ENCODE data around the gene MBD3.

Gene MBD3

GRCh38 chr19:1619703-1620102 lies 27.0 kb upstream of the MBD3 start:
- in situ Hi-C loops (cut with MboI; ENCODE audit: low sequenced_read_pairs) = no loop called here

- in situ Hi-C loops (cut with MboI; ENCODE audit: low sequenced_read_pairs) = no loop called here
These were observed 26.4 kb upstream of the MBD3 start for GRCh38 chr19:1619094-1619439.

GRCh38 chr19:1618157-1619093 lies 25.8 kb upstream of the MBD3 start:
- in situ Hi-C loops (cut with MboI; ENCODE audit: low sequenced_read_pairs) = no loop called here

- in situ Hi-C loops (cut with MboI; ENCODE audit: low sequenced_read_pairs) = no loop called here
These were observed 24.2 kb upstream of the MBD3 start for GRCh38 chr19:1616875-1617274.

GRCh38 chr19:1616396-1616795 lies 23.7 kb upstream of the MBD3 start:
- in situ Hi-C loops (cut with MboI; ENCODE audit: low sequenced_read_pairs) = no loop called here

GRCh38 chr19:1615156-1615765 lies 22.6 kb upstream of the MBD3 start:
- in situ Hi-C loops (cut with MboI; ENCODE audit: low sequenced_read_pairs) = no loop called here

- in situ Hi-C loops (cut with MboI; ENCODE audit: low sequenced_read_pairs) = no loop called here
These were observed 21.3 kb upstream of the MBD3 start for GRCh38 chr19:1613808-1614570.

GRCh38 chr19:1613146-1613545 lies 20.5 kb upstream of the MBD3 start:
- in situ Hi-C loops (cut with MboI; ENCODE audit: low sequenced_read_pairs) = no loop called here

GRCh38 chr19:1612114-1613086 lies 19.7 kb upstream of the MBD3 start:
- in situ Hi-C loops (cut with MboI; ENCODE audit: low sequenced_read_pairs) = no loop called here

- in situ Hi-C loops (cut with MboI; ENCODE audit: low sequenced_read_pairs) = no loop called here
These were observed 18.7 kb upstream of the MBD3 start for GRCh38 chr19:1611353-1611752.

- in situ Hi-C loops (cut with MboI; ENCODE audit: low sequenced_read_pairs) = no loop called here
These were observed 17.9 kb upstream of the MBD3 start for GRCh38 chr19:1610579-1610978.

GRCh38 chr19:1609680-1610474 lies 17.2 kb upstream of the MBD3 start:
- in situ Hi-C loops (cut with MboI; ENCODE audit: low sequenced_read_pairs) = no loop called here

- in situ Hi-C loops (cut with MboI; ENCODE audit: low sequenced_read_pairs) = no loop called here
These were observed 16.4 kb upstream of the MBD3 start for GRCh38 chr19:1609103-1609396.

GRCh38 chr19:1608359-1609102 lies 15.9 kb upstream of the MBD3 start:
- in situ Hi-C loops (cut with MboI; ENCODE audit: low sequenced_read_pairs) = no loop called here

- in situ Hi-C loops (cut with MboI; ENCODE audit: low sequenced_read_pairs) = no loop called here
These were observed 13.5 kb upstream of the MBD3 start for GRCh38 chr19:1606138-1606651.

GRCh38 chr19:1605236-1606137 lies 12.8 kb upstream of the MBD3 start, which contains the start of gene UQCR11:
Gene UQCR11, minus strand, starts transcription at chr19:1605462. Its CDS starts 53 bp downstream, at chr19:1605409.
- in situ Hi-C loops (cut with MboI; ENCODE audit: low sequenced_read_pairs) = no loop called here

- in situ Hi-C loops (cut with MboI; ENCODE audit: low sequenced_read_pairs) = no loop called here
These were observed 9.5 kb upstream of the MBD3 start for GRCh38 chr19:1602091-1602707.
